ENCODE results near the gene ACADVL.
A peak's percentile ranks its signal among the peaks of the same experiment; 100 is the strongest.

ACADVL gene

DNA sequence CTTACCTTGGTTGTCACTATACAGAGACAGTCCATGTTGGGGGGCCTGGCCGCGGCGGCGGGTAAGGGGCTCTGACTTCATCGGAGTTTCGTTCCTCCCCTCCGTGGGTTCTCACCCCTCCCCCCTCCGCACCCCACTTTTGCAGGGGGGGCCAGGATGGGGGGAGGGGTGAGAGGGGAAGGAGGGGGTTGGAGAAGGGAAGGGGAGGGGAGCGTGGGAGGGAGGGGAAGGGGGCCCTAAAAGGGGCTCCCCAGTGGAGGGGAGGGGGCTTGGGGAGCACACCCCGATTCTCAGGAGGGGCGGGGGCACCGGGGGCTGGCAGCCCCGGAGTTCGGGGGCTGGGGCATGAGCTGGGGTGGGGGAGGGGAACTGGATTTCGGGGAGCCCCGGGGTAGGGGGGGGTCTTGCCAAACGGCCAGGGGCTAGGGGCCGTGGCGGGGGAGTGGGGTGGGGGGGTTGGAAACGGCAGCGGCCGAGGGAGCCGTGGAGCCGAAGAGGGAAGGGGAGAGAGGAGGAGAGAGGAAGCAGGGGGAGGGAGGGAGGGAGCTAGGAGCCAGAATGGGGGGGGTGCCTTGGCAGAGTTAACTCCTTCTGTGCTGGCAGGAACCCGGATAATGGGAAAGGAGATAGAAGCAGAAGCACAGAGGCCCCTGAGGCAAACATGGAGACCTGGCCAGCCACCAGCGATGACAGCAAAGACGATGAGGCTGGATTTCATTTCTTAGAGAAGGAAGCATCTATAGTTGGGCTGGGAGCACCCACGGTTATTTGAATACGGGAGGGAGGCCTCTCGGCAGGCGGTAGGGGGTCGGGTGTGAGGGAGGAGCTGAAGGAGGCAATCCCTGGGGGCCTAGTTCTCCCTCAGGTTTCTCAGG, 2.4 kb upstream of the ACADVL start:
- peak in 1 of 2 experiments; percentile 53 for DNase-seq

GRCh38 chr17:7218166-7218565, 1.6 kb upstream of the ACADVL start:
- no peak for DNase-seq

DNA sequence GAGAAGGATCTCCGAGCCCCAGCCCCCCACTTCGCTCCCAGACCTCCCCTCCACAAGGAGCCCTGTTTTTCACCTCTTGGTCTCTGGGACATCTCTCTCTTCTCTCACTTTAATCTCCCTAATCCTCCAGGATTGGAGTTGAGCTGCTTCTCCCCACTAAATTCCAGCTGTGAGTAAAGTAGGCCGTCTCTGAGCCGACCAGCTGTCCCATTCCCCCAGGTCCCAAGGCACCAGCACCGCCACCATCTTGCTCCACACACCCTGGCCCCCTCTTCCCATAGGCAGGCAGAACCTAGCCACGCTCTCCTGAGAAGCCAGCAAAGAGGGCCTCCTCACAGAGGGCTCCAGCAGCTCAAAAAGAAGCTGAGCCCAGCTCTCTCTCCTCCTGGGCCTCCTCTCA, 980 bp upstream of the ACADVL start:
- DNase-seq: no peak

DNA sequence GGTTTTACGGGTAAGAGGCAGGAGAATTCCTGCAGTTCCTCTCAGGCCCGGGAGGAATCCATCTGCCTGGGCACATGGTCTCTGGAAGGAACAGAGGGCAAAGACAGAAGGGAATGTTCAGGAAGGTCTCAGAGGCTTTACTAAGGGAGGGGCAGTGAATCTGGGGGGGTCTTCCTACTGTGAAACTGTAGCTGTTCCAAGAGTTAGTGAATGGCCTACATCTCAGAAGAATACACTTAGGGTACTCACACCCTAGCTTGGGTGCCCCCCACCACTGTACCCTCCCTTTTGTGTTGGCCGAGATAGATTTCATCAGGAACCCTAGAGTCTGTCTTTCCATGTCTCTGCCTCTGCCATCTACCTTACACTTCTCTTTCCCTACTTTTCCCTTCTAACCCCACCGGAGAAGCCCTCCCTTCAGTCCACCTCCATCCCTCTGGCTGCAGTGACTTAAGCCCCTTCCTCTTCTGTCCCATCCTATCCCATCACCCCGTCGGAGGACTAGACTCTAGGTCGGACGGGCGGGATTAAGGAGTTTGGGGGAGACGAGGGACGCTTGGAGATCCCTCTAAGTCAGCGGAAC, 418 bp upstream of the ACADVL start:
- peak in 1 of 2 experiments; percentile 40 for DNase-seq

DNA sequence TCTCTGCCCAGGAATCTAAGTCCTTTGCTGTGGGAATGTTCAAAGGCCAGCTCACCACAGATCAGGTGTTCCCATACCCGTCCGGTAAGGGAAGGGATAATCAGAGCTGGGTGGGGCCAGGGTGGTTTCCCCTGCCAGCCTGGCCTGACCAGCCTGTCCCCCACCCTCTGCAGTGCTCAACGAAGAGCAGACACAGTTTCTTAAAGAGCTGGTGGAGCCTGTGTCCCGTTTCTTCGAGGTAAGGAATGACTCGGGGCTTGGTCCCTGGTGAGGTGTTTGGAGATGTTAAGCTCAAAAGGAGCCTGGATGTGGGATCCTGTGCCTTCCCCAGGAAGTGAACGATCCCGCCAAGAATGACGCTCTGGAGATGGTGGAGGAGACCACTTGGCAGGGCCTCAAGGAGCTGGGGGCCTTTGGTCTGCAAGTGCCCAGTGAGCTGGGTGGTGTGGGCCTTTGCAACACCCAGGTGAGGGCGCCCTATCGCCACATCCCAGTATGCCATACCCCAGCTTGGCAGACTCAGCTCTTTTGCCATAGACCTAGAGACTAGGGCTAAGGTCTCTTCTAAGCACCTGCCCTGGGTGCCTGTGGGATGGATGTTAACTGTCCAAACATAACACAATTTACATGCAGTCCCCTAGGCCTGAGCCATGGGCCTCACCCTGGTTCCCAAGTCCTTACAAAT, 997 bp downstream of the ACADVL start:
- DNase-seq: peak in 1 of 2 experiments; percentile 33

GRCh38 chr17:7221278-7222092, 1.7 kb downstream of the ACADVL start:
- DNase-seq: no peak

DNA sequence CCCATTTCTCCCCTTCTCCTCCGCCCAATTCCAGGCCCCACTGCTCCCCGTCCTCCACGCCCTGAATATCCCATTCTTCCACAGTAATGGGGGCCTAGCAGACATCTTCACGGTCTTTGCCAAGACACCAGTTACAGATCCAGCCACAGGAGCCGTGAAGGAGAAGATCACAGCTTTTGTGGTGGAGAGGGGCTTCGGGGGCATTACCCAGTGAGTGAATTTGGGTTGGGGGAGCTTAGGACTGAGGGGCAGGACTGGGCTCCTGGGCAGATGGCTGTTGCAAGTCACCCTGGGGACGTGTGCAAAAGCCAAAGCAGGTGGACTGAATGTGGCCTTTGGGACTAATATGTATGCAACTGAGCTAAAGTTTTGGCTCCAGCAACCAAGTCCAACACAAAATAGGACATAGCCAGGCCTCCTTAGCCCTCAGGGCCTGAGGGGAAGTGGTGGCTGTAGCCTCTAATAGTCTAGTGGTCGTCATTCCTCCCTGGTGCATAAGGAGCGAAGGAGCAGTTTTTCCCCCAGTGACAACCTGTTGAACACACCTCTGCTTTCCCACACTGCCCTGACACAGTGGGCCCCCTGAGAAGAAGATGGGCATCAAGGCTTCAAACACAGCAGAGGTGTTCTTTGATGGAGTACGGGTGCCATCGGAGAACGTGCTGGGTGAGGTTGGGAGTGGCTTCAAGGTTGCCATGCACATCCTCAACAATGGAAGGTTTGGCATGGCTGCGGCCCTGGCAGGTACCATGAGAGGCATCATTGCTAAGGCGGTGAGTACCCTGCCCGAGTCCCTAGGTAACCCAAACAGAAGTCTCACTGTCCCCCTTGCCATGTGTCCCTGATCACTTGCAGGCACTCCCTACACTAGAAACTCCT, 2.6 kb downstream of the ACADVL start:
- DNase-seq: no peak

DNA sequence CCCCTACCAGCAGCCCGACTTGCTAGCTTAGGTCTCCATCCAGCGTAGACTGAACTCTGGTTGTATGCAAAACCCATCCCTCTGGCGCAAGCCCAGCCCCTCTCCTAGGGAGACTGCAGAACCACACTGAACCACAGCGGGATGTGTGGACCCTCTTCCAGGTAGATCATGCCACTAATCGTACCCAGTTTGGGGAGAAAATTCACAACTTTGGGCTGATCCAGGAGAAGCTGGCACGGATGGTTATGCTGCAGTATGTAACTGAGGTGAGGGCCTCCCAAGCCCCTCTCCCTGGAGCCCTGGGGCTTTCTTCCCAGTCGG, 3.2 kb downstream of the ACADVL start:
- DNase-seq: no peak

GRCh38 chr17:7223375-7223774, 3.6 kb downstream of the ACADVL start:
- DNase-seq: no peak

DNA sequence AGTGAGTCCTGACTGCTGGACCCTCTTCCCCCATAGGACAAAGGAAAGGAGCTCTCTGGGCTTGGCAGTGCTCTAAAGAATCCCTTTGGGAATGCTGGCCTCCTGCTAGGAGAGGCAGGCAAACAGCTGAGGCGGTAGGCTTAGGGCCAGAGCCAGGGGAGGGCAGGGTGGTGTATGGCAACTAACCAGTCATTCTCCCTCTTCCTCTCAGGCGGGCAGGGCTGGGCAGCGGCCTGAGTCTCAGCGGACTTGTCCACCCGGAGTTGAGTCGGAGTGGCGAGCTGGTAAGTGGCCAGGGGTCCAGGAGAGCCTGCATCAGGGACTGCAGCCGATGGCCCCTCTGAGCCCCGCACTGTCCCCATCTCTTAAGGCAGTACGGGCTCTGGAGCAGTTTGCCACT, 4.4 kb downstream of the ACADVL start:
- no peak for DNase-seq

DNA sequence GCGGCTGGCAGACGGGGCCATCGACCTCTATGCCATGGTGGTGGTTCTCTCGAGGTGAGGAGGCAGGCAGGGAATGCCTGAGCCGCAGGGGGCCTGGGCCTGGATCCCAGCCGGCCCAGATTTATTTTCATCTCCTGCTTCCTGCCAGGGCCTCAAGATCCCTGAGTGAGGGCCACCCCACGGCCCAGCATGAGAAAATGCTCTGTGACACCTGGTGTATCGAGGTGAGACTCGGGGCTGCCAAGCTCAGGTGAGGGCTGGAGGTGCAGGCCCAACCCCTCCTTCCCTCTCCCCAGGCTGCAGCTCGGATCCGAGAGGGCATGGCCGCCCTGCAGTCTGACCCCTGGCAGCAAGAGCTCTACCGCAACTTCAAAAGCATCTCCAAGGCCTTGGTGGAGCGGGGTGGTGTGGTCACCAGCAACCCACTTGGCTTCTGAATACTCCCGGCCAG, 4.9 kb downstream of the ACADVL start:
- no peak for DNase-seq

- no peak for DNase-seq
Measured at GRCh38 chr17:7225711-7226331, 6.1 kb downstream of the ACADVL start.

DNA sequence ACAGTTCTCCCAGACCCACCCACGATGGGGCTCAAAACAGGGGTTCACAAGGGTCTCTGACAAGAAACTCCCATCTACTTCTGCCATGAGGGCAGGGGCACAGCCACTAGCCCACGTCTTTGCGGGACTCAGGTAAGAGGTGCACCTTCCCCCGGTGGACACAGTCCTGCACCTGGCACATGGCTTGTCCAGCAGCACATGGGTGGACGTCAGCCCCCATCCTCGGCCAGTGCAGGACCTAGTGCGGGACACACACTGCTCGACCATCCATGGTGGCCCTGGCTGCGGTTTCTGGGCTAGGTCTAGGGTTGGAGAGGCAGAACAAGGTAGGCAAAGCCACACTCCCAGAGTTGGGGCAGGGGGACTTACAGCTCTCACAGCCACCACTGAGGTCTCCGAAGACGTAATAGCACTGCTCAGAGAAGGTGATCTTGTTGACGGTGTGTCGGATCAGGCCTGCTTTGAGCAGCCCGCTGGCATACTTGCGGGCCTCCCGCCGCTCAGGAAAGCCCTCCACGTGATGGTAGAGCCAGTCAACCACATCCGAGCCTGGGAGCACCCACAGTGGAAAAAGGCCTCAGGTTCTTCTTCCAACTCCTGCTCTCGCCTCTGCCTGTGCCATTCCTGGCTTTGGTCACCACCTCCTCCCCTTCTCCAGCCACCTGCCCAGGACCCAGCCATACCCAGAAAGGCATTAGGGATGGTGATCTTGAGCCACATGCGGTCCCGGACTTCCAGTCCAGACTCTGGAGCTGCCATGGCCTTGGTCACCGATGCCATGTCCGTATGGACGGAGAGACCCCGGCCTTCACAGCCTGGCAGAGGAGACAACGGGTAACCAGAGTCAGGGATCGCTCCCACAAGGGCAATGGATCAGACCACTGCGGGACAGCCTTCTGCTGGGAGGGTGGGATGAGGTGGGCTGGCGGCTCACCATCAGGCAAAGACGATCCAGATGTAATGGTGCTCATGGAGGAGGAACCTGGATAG, 7.3 kb downstream of the ACADVL start:
- no peak for DNase-seq

GRCh38 chr17:7228920-7229319, 9.2 kb downstream of the ACADVL start:
- DNase-seq: no peak

DNA sequence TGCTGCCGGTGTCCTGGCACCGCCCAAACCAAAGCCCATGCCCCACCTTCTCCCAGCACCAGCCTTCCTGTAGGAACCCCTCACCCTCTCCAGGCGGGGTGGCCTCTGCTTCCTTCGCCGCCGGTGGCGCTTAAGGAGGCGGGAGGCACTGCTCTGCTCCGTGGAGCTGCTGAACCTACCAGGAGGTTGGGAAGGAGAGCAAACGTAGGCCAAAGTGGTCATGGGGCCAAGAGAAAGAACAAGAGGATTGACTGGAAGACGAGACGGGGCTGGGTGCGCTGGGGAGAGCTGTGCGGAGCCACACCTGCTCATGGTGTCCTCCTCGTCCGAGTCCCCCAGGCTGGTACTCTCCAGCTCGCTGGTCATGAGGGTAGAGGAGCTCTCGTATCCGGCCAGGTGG, 9.8 kb downstream of the ACADVL start:
- no peak for DNase-seq

DNA sequence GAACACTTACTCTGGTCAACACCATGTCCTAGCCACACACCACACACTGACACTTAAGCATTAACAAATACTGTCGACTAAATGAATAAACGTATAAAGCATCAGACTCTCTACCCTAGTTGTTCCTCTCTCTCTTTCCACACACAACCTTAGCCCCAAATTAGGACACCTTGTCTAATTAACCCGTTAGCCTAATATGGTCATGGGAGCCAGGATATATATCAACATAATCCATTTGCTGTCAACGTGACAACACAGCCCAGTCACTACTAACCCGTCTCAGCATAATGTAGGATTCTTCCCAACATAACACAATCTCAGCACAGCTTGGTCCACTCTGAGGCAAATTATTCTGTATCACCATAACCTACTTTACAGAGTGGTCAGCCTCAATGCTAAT, 12.4 kb downstream of the ACADVL start:
- no peak for DNase-seq

GRCh38 chr17:7233701-7234082, 14.0 kb downstream of the ACADVL start:
- DNase-seq: no peak

- peak; percentile 87 to 92 for DNase-seq
Measured at GRCh38 chr17:7234083-7234951, 14.6 kb downstream of the ACADVL start, which contains the start of gene DVL2. TSS of gene DVL2 (minus strand) at chr17:7234517. CDS start at chr17:7234262, 255 bp downstream.

Data from NCI-H446 (cell line).